G401 (cell line): ENCODE results near the gene VRK2. TPM values are rescaled to one million over a fixed set of nuclear protein-coding genes. Genes with fewer than 3 reads are reported as not detected.
A peak's percentile ranks its signal among the peaks of the same experiment; 100 is the strongest.
"Not testable (repeated sequence)": the region's sequence is repeated elsewhere in the genome, so short reads cannot be mapped to it uniquely, and the experiment has no call there.

Source experiments
- DNase-seq: peaks from one replicate; pipeline ENCODE4 v3.0.0-alpha.2; 2015; ENCODE audit warnings: low spot score
- in situ Hi-C: cut with HindIII; loops from 2 replicates; pipeline ENCODE4 v1.10.0; 2016; ENCODE audit warnings: low sequenced_read_pairs, mixed read lengths
- total RNA-seq: library from RNA; depleted of rRNA; stranded (reverse); fragments of >200 nt; shearing (Covaris generic); gene quantifications from 2 replicates; pipeline ENCODE4 v1.2.3, GENCODE V29; 2014

Gene VRK2
- total RNA-seq, 1 experiment from 2014 or later, result 20.6 TPM

DNA sequence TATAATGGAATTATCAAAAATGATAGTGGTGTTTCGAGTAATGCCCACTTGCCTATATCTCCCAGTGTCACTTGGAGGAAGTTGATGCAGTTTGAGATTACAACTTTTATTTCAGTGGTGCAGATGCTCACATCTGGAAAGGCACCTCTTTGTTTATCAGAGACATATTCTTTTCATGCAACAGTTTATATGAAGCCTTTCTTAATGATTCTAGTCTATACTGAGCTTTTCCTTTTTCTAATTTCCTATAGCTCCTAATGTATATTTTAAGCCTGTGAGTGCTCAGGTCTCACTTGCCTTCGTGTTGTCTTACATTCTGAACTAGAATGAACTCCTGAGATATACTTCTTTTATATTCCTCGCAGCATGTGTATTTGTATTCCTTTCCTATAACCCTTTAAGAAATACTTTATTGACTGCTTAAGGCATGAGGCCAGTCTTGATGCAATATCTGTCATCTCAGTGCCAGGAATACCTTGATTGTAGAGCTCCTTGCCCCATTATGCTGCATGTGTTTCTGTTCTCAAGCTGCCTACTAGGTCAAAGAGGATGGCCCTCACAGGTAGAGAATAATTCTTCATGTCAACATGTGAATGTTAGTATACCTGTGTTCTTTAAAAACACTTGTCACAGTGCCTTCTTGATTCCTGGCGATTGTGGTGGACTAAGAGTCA lies 52.6 kb downstream of the VRK2 start:
- no peak for DNase-seq
- in situ Hi-C loops, result no loop called here

DNA sequence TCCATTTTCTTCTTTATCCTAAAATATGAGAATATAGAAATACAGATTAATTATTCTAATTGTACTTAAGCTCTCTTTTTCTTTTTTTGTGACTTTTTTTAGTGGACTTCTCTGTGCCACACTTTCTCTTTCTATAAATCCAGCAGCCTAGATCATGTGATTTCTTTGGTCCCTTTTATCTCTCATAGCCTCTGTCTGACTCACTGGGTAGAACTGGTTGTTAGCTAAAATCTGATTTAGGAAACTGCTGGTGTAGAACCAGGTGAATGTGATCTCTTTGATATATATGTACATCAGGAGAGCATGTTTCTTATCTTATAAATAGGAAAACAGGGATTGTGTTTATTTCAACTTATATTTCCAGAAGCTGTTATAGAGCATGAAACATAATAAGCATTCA lies 54.9 kb downstream of the VRK2 start:
- in situ Hi-C loops, result no loop called here
- no peak for DNase-seq

DNA sequence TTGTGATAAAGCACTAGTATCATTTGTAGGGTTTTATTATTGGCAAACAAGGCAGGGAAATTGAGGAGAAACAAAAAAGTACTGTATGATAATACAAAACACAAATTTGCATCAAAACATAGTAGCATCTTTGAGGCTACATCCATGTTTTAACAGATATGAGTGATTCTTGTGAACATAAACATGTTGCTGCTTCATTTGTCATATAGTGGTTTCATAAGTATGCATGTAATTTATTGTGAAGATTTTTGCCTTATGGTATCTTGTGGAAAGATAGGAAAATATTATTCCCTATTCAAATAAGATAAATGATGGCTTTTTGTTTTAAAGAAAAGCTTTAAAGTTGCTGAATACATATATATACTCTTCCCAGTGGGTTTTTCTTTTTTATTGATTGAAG lies 60.3 kb downstream of the VRK2 start:
- in situ Hi-C loops, result no loop called here
- no peak for DNase-seq

DNA sequence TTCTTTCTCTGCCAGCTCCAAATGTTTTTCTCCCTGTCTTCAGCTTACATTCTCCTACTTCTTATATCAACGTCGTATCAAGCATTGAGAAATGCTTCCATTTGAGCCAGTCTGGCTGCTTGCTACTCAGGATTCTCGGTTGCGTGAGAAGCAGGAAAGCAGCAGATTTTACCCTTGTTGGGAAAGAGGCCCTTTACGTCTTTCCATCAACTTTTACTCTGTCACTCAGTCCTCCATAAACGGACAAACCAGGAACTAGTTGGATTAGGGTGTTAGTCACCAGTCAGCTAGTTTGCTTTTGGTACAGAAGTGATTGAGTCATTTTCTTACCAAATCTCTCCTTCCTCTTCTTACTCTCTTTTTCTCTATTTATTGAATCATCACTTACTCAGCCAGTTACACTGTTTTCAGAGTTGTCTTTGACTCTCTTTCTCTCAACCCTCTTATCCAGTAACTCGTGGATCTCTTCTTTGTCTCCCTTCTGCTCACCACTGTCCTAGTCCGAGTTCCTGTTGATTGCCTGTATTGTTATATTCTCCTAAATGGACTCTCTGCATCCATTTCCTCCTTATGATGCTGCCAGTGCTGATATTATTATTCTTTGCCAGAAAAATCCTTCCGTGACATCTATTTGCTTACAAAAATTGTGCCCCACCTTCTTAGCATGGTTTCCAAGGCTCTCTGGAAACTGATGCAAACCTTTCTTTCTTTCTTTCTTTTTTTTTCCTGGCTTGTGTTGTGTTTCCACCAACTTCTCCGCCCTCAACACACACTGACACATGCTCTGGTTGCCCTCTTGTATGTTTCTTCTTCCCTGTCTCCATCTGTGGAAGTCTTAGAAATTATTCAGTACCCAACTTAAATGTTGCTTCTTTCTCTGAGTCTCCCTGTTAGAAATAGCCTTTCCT lies 61.5 kb downstream of the VRK2 start:
- in situ Hi-C loops, result no loop called here
- DNase-seq, result no peak

DNA sequence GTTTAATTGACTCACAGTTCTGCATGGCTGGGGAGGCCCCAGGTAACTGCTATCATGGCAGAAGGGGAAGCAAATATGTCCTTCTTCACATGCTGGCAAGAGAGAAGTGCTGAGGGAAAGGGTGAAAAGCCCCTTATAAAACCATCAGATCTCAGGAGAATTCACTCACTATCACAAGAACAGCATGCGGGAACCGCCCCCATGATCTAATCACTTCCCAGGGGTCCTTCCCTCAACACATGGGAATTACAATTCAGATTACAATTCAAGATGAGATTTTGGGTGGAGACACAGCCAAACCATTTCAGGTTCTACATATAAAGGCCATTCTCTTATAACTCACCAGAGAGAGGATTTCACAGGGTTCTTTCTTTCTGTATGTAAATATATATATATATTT lies 62.9 kb downstream of the VRK2 start:
- in situ Hi-C loops, result no loop called here
- no peak for DNase-seq

DNA sequence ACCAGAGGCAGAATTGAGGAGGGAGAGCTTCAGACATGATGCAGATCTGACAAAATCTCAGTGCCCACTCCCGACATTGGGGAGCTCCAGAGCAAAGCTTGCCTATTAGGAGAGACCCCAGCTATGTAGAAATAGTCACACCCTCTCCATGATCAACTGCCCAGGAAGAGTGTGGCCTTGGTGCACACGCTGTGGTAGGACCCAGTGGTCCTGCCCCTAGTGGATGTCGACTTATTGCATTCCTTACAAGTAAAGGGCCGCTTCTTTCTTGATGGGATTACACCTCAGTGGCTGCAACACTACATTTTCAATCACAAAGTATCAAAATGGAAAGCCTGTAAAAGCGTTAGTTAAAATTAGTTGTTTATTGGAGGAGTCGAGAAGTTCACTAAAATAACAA lies 64.2 kb downstream of the VRK2 start:
- no peak for DNase-seq
- in situ Hi-C loops, result no loop called here

DNA sequence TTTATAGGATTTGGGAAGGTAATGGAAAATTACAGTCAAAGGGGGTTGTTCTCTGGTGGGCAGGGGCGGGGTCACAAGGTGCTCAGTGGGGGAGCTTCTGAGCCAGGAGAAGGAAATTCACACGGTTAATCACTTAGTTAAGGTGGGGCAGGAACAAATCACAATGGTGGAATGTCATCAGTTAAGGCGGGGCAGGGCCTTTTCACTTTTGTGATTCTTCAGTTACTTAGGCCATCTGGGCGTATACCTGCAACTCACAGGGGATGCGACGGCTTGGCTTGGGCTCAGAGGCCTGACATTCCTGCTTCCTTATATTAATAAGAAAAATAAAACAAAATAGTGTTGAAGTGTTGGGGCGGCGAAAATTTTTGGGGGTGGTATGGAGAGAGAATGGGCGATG lies 67.0 kb downstream of the VRK2 start:
- in situ Hi-C loops, DNase-seq: not testable (repeated sequence)

DNA sequence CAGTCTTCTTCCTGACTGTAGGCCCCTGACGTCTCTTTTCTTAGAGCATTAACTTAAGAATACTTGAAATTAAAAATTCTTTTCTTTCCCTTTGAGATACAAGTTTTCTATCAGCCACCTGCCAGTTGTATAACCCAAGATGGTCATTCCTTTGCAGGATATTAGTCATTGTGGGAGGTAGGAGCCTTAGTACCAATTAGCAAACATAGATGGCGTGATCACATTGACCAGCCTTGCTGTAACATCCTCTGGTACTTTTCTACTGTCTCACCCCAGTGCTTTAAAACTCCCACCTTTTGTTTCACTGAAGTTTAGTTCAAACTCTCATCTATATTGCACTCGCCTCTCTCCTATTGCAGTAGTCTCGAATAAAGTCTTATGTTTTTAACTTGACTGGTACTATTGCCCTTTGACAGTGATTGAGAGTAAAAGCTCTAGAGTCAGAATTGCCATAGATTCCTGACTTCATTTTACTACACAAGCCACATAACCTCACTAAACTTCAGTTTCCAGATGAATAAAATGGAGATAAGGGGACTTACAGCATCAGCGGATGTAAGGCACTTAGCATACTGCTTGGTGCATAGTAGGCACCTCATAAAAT lies 74.1 kb downstream of the VRK2 start:
- DNase-seq, result no peak
- in situ Hi-C loops, result no loop called here

DNA sequence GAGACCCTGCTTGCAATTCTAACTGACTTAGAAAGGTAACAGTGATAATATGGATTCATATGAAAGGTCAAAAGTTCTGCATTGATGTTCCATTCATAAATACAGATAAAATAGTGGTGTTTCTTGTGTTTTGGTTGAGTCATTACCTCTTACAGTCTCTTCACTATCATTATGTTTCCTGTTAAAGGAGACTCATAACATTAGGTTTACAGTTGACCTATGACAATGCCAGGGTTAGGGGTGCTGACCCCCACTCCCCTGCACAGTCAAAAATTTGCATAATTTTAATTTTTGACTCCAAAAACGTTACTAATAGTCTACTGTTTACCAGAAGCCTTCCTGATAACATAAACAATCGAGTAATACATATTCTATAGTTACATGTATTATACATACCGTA lies 75.4 kb downstream of the VRK2 start:
- DNase-seq, result no peak
- in situ Hi-C loops, result no loop called here

DNA sequence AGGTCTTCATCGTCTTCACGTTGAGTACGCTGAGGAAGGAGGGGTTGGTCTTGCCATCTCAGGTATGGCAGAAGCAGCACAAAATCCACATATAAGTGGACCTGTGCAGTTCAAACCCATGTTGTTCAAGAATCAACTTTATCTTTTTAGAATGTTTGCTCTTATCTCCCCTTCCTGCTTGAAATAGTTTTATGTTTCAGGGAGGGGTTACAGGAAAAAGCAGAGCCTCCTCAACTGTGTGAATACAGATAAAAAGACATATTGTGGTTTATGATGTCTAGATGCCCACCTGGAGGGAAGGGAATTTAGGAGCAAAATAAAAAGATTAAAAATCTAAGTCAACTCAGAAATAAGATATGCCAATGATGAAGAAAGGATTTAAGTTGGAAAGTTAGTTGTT lies 75.9 kb downstream of the VRK2 start:
- no peak for DNase-seq
- in situ Hi-C loops, result no loop called here

DNA sequence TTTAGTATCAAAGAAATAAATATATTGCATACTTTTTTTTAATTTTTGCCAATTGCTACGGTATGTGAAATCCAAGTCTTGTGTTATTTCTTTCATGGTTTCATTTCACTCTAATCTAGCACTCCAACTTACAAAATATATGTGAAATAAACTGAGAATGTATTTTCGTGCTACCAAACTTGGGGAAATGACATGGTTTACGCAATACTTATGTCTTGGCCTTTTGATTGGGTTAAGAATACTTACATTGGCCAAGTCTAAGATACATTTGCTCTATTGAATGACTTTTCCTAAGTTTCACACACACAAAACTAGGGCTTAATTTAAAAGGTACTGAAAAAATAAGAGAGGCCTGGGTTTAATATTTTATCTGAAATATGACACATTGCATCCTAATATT lies 80.5 kb downstream of the VRK2 start:
- DNase-seq, result no peak
- in situ Hi-C loops, result no loop called here

DNA sequence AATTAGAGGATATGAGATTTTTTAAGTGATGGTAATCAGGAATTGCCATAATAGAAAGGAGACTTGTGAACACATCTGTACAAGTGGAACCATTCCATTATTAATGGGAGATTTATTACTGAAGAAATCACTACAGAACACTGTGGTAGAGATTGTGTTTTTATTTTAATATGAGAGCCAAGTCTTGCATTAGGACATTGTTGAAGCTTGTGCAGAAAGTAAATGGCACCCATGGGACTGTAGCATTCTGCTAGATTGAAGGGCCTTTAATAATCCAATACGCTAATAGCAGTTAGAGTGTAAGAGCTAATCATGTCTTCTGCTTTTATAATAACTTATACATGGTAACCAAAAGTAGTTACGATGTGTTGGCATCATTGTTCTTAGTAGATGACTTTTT lies 83.6 kb downstream of the VRK2 start:
- no peak for DNase-seq
- in situ Hi-C loops, result no loop called here

DNA sequence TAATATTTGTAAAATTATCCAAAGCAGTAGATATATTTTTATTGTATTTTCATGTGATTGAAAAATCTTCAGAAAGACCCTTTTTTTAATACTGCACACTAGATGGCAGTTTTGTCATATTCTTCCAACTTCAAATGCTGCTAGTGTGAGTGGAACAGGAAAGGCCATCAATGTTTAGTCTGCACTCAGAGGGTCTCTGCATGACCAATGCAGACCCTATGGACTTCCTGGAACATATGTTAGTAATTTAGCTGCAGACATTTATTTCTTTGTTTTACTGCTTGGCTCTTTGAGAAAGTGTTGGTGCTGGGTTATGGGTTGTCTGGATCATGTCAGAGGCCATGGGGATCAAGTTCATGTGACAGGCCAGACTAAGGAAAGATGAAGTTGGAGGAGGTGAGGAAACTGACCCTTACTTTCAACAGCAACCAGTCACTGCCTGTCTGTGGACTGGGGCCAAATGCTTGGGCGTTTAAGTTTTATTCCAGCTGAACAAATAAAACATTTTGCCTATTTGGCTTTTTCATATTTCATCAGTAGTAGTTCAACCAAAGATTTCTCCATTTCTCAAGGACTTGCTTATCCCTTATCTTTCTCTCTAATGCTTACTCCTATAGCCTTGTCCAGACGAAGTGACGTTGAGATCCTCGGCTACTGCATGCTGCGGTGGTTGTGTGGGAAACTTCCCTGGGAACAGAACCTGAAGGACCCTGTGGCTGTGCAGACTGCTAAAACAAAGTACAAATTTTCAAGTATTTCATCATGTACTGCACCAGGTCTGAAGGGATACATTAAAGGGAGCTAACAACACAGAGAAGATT lies 84.8 kb downstream of the VRK2 start:
- in situ Hi-C loops, result no loop called here
- peak; percentile 14 for DNase-seq

DNA sequence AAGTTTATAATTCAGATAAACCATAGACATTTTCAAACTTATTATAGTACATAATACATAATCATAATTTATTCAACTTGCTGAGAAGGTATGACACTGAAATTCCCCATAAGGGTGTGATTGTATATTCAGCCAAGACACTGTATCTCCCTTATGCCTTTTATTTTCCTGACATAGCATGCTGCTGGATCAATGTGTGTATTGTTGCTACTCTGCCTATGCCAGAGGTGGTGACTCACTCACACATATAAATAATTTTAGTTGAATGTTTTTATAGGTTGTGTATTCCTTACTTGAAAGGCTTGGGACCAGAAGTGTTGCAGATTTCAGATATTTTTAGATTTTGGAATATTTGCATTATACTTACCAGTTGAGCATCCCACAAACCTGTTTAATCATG lies 86.8 kb downstream of the VRK2 start:
- DNase-seq, result no peak
- in situ Hi-C loops, result no loop called here

DNA sequence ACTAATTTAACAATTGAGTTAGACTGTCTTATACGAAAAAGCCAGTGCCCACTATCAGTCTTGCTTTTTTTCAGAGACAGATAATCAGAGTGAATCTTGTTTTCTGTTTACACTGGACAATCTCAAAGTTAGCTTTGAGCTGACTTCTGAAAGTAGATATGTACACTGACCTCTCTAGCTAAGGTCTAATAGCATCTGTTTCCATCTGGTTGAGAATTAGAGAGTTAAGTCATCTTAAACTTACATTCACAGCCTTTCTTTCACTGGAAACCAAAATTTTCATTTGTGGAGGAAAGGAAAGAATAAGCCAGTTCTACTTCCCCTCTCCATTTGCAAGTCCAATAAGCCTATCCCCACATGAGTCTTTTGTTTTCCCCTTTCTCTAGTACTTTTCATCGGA lies 89.3 kb downstream of the VRK2 start:
- DNase-seq, result no peak
- in situ Hi-C loops, result no loop called here

DNA sequence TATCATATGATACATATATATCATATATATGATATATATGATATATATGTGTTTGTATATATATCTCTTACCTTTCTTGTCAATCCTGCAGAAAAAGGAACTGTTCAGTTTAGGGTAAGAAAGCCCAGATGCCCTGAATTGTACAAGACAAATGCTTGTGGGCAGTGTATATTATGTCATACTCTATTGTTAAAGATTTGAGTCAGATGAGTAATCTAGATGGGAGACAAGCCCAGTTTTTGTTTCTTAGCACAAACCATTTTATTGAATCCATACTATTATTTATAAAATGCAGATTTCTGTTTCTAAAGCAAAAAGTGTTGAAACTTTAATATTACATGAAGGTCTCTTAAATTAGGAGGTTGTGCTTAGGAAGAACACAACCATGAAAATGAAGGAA lies 90.6 kb downstream of the VRK2 start:
- in situ Hi-C loops, result no loop called here

DNA sequence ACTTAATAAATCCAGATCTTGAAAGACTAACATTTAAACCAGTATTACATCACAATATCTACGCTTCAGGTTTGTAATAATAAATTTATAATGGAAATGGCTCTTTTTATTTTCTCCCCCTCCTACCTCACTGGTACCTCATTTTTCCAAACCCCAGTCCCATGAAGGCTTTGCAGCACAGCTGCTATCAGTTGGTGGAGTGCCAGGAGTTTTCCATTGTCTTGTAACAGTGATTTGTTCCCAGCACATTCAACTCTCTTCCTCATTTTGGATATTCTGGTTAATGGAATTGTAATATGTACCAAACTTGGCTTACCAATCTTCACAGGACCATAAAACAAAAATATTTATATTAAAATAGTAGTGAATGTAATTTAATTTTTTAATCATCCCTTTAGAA lies 91.2 kb downstream of the VRK2 start:
- in situ Hi-C loops, result no loop called here
- no peak for DNase-seq

More for the DNA sequence above, 90.6 kb downstream of the VRK2 start:
- no peak for DNase-seq

DNA sequence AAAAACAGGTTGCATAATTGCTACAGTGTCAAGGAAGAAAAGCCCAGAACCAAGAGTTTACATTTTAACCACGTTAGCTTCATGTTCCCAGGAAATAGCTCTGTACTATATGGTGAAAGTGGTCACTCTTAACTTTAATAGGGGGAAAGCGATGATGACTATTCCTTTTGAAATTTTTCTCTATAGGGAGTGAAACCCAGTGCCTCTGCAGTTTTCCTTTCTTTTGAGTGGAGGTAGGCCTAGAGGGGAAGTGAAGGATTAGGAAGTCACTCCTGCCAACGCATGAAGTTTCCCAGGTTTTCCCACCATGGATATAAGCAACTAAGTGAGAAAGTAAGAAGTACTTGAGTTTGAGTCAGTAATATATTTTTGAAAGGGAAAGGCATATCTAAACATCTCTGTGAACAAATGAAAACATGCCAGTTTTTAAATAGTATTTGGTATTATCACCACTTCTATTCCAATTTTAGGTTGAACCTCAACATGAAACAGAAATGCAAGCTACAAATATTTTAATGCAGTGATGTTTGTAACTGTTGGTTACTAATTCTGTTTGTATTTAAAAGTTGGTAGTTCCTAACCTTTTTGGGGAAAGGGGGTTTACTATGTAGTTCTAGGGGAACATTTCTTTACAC lies 91.9 kb downstream of the VRK2 start:
- DNase-seq, result no peak
- in situ Hi-C loops, result no loop called here

DNA sequence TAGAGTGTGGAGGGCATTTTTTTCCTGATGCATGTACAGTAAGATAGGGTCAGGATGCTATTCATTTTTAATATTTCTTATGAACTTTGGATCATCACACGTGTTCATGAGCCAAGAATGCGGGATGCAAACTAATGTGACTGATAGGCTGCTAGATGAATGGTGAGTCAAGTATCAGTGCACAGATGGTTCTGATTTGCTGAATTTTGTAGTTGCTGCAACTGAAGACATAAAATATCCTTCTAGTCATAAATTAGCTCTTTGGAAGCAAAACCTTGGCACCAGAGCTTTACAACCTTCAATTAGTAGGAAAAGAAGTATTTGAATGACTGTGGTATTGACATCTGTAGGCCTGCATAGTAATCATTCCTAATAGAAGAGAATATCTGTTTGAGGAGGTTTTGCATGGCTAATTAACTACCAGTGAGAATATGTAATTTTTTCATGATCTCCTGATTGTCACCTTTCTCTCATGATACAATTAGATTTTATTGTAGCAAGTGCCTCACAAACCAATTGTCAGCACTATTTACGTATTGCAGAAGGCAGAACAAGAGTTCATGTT lies 94.0 kb downstream of the VRK2 start:
- in situ Hi-C loops, result no loop called here
- no peak for DNase-seq
